RWPE2 (cell line): ENCODE results near the gene NUB1.

ENCODE experiments used
- ATAC-seq: fragments of 200-7000 bp; cut with Tn5 transposase; 3 replicates; pipeline ENCODE4 v1.9.1; 2021; ENCODE audit warnings: low read depth
- DNase-seq: peaks from one replicate; pipeline ENCODE4 v3.0.0-alpha.2; 2020; ENCODE audit warnings: low spot score
- H3K27ac ChIP-seq: fragments of 450-650 bp; 2 replicates; pipeline ENCODE4 v1.5.1; 2017; ENCODE audit warnings: mild to moderate bottlenecking; ENCODE audit not compliant: poor library complexity, severe bottlenecking
- H3K27me3 ChIP-seq: fragments of 250-450 bp; sonication (Bioruptor Pico); 2 replicates; pipeline ENCODE4 v1.5.1; 2021; ENCODE audit warnings: mild to moderate bottlenecking, moderate library complexity; ENCODE audit not compliant: insufficient read depth, poor library complexity, severe bottlenecking
- H3K36me3 ChIP-seq: fragments of 250-450 bp; sonication (Bioruptor Pico); 2 replicates; pipeline ENCODE4 v1.5.1; 2020; ENCODE audit warnings: low read depth, mild to moderate bottlenecking, moderate library complexity
- H3K4me1 ChIP-seq: fragments of 250-450 bp; sonication (Bioruptor Pico); 2 replicates; pipeline ENCODE4 v1.5.1; 2021; ENCODE audit warnings: mild to moderate bottlenecking, moderate library complexity; ENCODE audit not compliant: insufficient read depth, poor library complexity, severe bottlenecking
- H3K4me3 ChIP-seq: fragments of 250-450 bp; sonication (Bioruptor Pico); 2 replicates; pipeline ENCODE4 v1.5.1; 2021; ENCODE audit warnings: mild to moderate bottlenecking, moderate library complexity; ENCODE audit not compliant: severe bottlenecking
- H3K9me3 ChIP-seq: fragments of 250-450 bp; sonication (Bioruptor Pico); 2 replicates; pipeline ENCODE4 v1.5.1; 2021; ENCODE audit warnings: mild to moderate bottlenecking, moderate library complexity; ENCODE audit not compliant: severe bottlenecking
- CTCF ChIP-seq: fragments of 450-650 bp; IDR thresholded peaks from one replicate; pipeline ENCODE4 v1.5.1; 2017; ENCODE audit warnings: mild to moderate bottlenecking, moderate library complexity; ENCODE audit not compliant: poor library complexity, severe bottlenecking

NUB1 gene

GRCh38 chr7:151336027-151336708, 5.4 kb upstream of the NUB1 start:
- H3K4me3 ChIP-seq = no peak overlapping the region
- no peak for TF ChIP-seq CTCF
- H3K4me1 ChIP-seq = no peaks in the 10 kb centered on the region
- H3K36me3 ChIP-seq = no peaks in the 10 kb centered on the region
- H3K27me3 ChIP-seq = no peaks in the 10 kb centered on the region
- H3K9me3 ChIP-seq = no peaks in the 10 kb centered on the region
- DNase-seq (no peak), ATAC-seq (no peak)
- no peak overlapping the region for H3K27ac ChIP-seq

DNA sequence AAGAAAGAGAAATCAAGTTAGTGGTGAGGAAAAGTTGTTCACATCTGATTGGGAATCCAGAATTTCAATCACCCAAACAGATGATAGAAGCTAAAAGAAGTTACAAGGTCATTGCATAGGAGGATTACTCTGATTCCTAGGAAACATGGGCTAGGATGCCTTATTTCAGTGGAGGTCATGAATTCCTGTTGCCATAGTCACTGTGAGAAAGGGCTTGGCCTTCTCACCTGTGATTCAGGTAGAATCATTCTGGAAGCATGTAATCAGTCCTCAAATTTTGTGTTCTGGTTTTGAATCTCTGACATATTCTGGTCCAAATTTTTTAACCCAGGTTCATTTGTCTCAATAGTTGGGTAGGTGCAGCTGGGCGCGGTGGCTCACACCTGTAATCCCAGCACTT, 4.3 kb upstream of the NUB1 start:
- DNase-seq = no peak
- no peaks in the 10 kb centered on the region for H3K27me3 ChIP-seq
- H3K4me1 ChIP-seq = no peaks in the 10 kb centered on the region
- ATAC-seq = no peak
- H3K4me3 ChIP-seq = no peak overlapping the region
- TF ChIP-seq CTCF = no peak
- no peaks in the 10 kb centered on the region for H3K36me3 ChIP-seq
- H3K9me3 ChIP-seq = no peaks in the 10 kb centered on the region
- H3K27ac ChIP-seq = no peak overlapping the region

DNA sequence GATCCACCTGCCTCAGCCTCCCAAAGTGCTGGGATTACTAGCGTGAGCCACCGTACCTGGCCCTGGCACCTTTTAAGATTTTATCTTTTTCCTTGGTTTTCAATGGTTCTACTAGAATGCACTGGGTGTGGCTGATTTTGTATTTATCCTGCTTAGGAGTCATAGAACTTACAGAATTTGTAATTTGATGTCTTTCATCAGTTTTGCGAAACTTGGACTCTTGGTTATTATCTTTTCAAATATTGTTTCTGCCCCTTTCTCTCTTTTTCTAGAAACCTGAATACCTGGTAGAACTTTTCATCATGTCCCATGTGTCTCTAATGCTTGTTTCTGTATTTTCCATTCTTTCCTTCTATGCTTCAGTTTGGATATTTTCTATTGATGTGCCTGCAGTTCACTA, 2.8 kb upstream of the NUB1 start:
- Histone ChIP-seq H3K27me3 (no peaks in the 10 kb centered on the region), H3K4me1 (no peaks in the 10 kb centered on the region), H3K36me3 (0 out of 2 replicates have a peak, but pooled peaks cover 6% of the 10 kb centered on the region), H3K4me3 (no peak overlapping the region), H3K27ac (no peak overlapping the region), H3K9me3 (no peaks in the 10 kb centered on the region)
- DNase-seq (no peak), ATAC-seq (no peak)
- TF ChIP-seq CTCF = no peak

GRCh38 chr7:151339651-151340382, 1.8 kb upstream of the NUB1 start:
- DNase-seq (no peak), ATAC-seq (no peak)
- TF ChIP-seq CTCF = no peak
- Histone ChIP-seq H3K27me3 (no peaks in the 10 kb centered on the region), H3K4me1 (no peaks in the 10 kb centered on the region), H3K27ac (no peak overlapping the region), H3K36me3 (peaks cover 6% of the 10 kb centered on the region; the same call in 1 of the 2 replicates), H3K9me3 (no peaks in the 10 kb centered on the region), H3K4me3 (no peak overlapping the region)

DNA sequence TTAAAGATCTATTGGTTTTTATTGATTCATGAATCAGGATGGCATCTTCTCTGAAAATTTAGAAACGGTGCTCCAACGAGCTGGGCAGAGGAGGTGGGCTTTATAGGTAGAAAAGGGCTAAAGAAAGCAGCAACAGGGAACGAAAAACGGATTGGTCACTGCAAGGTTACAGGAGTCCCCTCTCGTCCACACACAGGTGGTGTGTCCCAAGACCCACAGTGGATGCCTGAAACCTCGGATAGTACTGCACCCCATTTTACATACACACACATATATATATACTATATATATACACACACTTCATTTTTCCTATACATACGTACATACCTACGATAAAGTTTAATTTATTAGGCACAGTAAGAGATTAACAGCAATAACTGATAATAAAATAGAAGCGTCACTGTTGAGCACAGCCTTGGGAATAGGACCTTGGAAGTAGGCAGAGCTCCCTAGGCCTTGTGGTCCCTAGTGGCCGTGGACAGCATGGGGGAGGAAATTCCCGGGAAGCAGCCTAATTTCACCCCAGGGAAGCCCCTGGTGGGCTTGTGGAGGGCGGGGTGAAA, 737 bp upstream of the NUB1 start:
- DNase-seq = no peak
- no peak overlapping the region for H3K27ac ChIP-seq
- H3K4me1 ChIP-seq = no peaks in the 10 kb centered on the region
- H3K9me3 ChIP-seq = no peaks in the 10 kb centered on the region
- peaks cover 16% of the 10 kb centered on the region for H3K36me3 ChIP-seq
- peak overlapping the region; percentile 70 for H3K4me3 ChIP-seq
- ATAC-seq = no peak; the same call in 2 of the 3 replicates
- H3K27me3 ChIP-seq = no peaks in the 10 kb centered on the region
- TF ChIP-seq CTCF = no peak
